ENCODE data around the gene OR10V1.

DNA sequence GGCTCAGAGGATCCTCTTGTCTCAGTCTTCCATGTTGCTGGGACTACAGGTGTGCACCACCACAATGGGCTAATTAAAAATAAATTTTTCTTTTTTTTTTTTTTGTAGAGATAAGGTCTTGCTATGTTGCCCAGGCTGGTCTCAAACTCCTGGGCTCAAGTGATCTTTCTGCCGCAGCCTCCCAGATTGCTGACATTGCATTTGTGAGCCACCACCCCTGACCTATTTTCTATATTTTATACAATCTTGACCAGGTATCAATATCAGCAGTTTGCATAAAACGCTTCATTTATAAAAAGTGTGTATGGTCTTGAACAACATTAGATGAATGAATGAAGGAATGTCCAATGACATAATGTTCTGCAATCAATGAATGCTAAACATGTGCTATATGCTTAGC is 32.5 kb upstream of the OR10V1 start:
- TF ChIP-seq CTCF (IDR thresholded peaks at IDR 0.05 in 8 of 11, conservative IDR thresholded peaks at IDR 0.05 in 3 of 11) (no peak), POLR2A (IDR thresholded peaks at IDR 0.05) (no peak)

Data from spleen (tissue), 7 donors.